HG03521 (cell line): ENCODE measurements around the gene SLC25A38.

Experiments used
- ATAC-seq: cut with Tn5 transposase; IDR thresholded peaks from one replicate; pipeline ENCODE4 v1.9.1; 2021; ENCODE audit warnings: mild to moderate bottlenecking, moderate library complexity; ENCODE audit not compliant: unreplicated experiment

The SLC25A38 gene

DNA sequence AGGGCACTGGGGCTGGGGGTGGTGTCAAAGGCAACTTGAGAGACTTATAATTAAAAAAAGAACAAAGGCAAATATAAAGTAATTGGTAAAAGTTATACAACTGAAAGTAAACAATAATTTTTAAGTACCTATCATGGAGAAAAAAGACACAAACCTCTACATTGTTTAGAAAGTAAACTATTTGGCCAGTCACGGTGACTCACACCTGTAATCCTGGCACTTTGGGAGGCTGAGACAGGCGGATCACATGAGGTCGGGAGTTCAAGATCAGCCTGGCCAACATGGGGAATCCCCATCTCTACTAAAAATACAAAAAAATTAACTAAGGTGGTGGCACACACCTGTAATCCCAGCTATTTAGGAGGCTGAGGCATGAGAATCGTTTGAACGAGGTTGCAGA is 49.2 kb downstream of the SLC25A38 start:
- no peak for ATAC-seq

DNA sequence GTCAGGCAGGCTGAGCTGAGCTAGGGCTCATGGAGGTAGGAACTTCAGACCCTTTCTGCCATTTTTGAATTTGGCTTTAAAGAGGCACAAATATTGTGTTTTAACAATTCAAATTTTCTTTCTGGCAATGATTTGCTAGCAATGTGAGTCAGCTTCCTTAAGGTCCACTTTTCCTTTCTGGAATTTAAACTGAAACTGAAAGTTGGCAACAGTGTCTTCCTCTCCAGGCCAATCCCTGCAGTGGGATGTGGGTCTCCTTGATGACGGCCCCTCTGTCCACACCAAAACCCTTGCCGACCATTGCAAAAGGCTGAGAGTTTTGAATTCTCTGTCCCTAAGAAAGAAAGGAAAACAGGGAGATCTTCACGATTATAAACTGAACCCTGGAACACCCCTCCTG is 50.5 kb downstream of the SLC25A38 start:
- ATAC-seq, result no peak

DNA sequence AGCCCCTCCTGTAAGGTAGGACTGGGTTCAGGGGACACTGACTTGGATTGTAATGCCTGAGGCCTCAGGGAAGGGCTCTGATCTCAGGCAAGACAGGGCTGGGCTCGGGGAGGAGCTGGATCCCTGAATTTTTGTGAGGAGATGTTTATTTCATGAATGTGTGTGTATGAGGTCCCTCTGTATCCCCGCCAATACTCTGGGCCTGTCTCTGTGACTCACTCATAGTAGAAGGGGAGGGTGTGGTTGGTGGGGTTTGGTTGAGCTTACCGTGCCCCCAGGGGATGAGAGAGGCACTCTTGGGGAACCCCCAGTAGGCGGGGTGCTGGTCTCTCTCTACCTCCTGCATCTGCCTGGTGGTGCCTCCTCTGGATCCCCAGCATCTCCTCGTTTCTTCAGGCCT is 51.4 kb downstream of the SLC25A38 start:
- ATAC-seq, result peak; percentile 43

DNA sequence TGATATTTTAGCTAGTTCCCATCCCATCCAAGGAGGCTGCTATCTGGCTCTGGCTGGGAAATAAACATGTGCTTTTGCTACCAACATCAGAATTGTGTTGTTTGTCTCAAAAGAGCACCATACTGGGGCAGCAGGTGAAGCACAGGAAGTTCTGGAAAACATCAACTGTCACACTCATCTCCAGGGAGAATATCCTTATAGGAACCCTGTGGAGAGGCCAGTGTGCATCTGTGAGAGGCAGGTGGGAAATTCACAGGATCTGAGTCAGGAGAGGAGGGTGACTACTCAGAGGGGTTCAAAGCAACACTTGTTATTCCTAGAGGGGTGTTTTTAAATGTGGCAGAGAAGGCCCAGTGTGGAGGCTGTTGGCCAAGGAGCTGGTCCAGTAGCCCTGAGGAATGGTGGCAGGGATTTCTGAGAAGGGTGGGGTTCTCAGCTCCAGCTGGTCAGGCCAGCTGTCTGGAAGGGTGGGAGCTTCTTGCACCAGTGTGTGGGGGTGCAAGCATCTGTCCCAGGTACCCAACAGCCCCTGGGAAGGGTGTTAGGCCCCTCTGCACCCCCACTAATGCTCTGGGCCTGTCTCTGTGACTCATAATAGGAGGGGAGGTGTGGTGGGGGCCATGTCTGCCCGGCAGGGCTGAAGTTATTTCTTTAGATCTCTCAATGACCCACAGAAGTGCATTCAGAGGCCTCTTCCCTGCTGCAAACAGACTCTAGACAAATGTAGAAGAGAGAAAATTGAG is 52.0 kb downstream of the SLC25A38 start:
- ATAC-seq, result no peak

DNA sequence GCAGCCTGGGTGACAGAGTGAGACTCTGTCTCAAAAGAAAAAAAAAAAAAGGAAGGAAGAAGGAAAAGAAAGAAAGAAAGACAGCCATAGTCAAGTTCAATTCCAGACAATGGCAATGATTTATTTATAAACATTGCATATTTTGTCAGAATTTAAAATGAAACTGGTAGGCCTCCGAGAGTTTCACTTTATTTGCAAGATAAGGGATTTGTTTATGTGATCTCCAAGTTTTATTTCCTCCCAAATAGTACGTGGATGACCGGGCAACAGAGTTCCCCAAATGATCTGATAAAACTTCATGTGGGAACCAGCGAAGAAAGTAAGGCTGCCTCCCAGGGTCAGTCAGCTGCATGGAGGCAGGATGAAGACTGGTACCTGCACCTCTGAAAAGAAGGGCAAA is 55.7 kb downstream of the SLC25A38 start:
- no peak for ATAC-seq

DNA sequence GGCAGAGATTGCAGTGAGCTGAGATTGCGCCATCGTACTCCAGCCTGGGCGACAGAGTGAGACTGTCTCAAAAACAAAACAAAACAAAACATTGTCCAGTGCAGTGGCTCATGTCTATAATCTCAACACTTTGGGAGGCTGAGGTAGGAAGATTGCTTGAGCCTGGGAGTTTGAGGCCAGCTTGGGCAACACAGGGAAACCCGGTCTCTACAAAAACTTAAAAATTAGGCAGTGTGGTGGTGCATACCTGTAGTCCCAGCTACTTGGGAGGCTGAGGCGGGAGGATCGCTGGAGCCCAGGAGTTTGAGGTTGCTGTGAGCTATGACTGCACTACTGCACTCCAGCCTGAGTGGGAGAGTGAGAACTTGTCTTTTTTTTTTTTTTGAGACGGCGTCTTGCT is 57.1 kb downstream of the SLC25A38 start:
- no peak for ATAC-seq

DNA sequence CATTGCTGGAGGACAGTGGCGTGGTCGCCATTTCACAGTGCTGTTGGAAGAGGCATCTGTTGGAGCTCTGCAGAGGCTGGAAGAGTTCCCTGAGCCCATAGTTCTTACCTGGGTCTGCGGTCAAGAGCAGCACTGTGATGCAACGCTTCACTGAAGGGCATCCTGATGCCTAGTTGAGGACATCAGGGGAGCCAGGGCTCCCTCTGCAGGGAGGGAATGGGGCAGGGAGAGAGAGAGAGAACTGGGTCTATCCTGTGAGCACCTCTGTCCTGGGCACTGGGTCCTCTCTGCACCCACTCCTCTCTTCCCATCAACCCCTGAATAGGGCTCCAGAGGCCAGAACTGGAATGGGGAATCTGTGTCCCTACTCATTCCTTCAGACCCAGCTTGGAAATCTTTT is 60.4 kb downstream of the SLC25A38 start:
- no peak for ATAC-seq

DNA sequence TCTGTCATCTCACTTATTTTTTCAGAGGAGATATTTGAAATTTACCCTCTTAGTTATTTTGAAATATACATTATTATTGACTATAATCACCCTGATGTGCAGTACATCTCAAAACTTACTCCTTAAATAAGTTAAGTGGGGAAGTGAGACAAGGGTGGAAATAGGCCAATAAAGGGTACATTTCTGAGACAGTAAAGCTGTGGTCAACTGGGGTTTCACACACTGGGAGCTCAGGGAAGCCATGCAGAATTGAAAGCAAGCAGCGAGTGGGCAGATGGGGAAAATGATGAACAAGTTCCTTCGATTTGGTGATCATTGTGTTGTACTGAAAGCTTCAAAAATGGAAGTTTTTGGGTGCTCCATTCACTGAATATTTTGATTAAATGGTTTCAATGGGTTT is 62.8 kb downstream of the SLC25A38 start:
- ATAC-seq, result no peak

DNA sequence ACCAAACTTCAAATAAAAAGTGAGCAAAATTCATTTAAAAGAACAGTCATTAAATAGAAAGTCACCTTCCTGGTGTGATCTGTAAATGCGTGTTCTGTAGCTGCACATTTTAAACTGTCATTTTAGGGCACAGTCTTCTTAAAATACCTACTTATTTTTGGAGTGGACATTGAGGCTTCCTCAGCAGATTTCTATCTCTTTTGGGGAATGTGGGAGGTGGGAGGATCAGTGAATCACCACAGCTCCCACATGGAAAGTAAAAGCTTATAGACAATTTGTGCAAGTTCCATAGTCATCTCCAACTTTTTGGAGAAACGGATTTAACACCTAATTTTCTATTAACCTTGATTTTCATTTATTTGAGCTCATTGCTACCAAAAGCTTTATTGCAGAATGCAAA is 63.3 kb downstream of the SLC25A38 start:
- no peak for ATAC-seq
